ENCODE measurements around the gene MOK. TPM values are rescaled to one million over a fixed set of nuclear protein-coding genes. Genes with fewer than 3 reads are reported as not detected.

MOK gene
- polyA plus RNA-seq, 4 donors, result 25.1 to 29.6 (median 27.2) TPM

- DNase-seq (ENCODE audit: low read depth in 4 of 4, low spot score in 3 of 4), result no peak
Observed at GRCh38 chr14:102185360-102185759, 119.6 kb downstream of the MOK start.

DNA sequence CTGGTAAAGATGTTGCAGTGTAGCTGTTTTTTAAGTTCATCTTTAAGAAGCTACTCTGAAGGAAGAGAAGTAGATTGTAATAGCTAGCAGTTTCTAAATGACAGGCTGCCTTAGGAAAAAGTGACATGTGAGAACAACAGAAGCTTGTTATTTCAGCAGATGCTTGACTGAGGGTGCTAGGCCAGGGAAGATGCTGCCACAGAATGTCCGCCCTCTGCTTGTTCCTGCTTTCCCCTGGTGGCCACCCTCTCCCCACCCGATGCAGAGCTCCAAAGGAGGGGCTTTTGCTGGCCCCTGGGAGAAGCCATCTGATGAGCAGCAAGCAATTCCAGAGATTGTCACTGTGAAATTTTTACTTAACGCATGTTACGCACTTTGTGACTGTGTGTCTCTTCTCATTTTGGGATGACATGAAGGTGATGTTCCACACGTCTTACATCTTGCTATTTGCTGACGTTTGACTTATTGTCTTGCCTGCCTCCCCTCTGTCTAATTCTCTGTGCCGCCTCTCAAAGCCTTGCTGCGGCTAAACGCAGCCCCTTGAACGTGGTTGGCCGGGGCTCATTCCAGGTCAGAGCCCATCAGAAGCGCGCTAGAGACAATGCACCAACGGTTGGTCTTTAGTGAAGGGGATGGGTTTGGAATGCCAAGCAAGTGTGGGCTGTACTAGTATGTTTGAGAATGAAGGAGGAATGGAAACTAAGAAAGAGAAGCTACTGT, 120.5 kb downstream of the MOK start:
- DNase-seq (ENCODE audit: low read depth in 4 of 4, low spot score in 3 of 4), result no peak

DNA sequence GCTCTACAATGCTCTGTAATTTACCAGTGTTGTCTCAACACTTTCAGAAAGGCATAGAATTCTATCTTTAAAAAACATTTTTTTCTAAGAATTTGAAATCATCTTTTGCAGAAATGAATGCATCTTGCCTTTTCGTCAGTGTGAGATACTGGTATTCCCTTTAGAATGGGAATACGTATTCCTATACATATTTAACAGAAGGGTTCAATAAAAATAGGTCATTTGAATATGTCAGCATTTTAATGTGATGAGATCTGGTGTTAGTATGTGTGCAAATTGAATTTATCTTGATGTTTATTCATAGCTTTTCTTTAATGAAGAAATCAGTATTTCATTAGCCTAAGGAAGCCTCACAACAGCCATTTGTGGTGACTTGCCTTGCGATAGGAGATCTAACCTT, 121.1 kb downstream of the MOK start:
- DNase-seq (ENCODE audit: low read depth in 4 of 4, low spot score in 3 of 4), result no peak

- DNase-seq (ENCODE audit: low read depth in 4 of 4, low spot score in 3 of 4), result no peak
Observed at GRCh38 chr14:102182936-102183619, 121.9 kb downstream of the MOK start.

- DNase-seq (ENCODE audit: low read depth in 4 of 4, low spot score in 3 of 4), result no peak
Observed at GRCh38 chr14:102182190-102182589, 122.8 kb downstream of the MOK start.

GRCh38 chr14:102181187-102181586, 123.8 kb downstream of the MOK start:
- no peak for DNase-seq (ENCODE audit: low read depth in 4 of 4, low spot score in 3 of 4)

GRCh38 chr14:102180248-102180998, 124.5 kb downstream of the MOK start:
- DNase-seq (ENCODE audit: low read depth in 4 of 4, low spot score in 3 of 4), result no peak

Other genes with a start within 250 kb of the MOK start
- gene HSP90AA1, start 218.1 kb downstream of the MOK start, polyA plus RNA-seq (ENCODE audit: insufficient read length in 4 of 4), result 100 to 1,000 TPM; 684 to 793 (median 736) TPM
- gene WDR20, start 165.3 kb downstream of the MOK start, polyA plus RNA-seq (ENCODE audit: insufficient read length in 4 of 4), result 10 to 100 TPM; 26.3 to 33.2 (median 30.8) TPM
- gene ZNF839, start 14.6 kb upstream of the MOK start, polyA plus RNA-seq (ENCODE audit: insufficient read length in 4 of 4), result 10 to 100 TPM; 14.0 to 17.3 (median 15.3) TPM
- 10 to 100 TPM; 38.0 to 43.8 (median 40.2) TPM for gene CINP, start 57.7 kb upstream of the MOK start, polyA plus RNA-seq (ENCODE audit: insufficient read length in 4 of 4)
- 10 to 100 TPM; 16.7 to 19.9 (median 16.8) TPM for gene TECPR2, start 57.8 kb upstream of the MOK start, polyA plus RNA-seq (ENCODE audit: insufficient read length in 4 of 4)
- 1 to 10 TPM; 5.1 to 8.4 (median 5.8) TPM for gene ANKRD9, start 204.6 kb upstream of the MOK start, polyA plus RNA-seq (ENCODE audit: insufficient read length in 4 of 4)

All from right renal pelvis (tissue), 4 donors.